Uterus (tissue), 4 donors: ENCODE results near the gene SPATA31E1. TPM values are rescaled to one million over a fixed set of nuclear protein-coding genes. Genes with fewer than 3 reads are reported as not detected.

Experiments used
- DNase-seq, 2 donors: peaks; one replicate each; pipeline ENCODE4 v3.0.0-alpha.2; 2019 to 2020
- H3K27ac ChIP-seq, 2 donors: fragments of 200-600 bp; sonication (generic); 1 replicate in 1 of 2; 2 replicates in 1 of 2; pipeline ENCODE4 v1.5.1; 2016 to 2018
- H3K27me3 ChIP-seq, 2 donors: fragments of 200-600 bp; sonication (generic); one replicate each; pipeline ENCODE4 v1.5.1; 2018 to 2019; ENCODE audit warnings: control low read depth in 1 of 2
- H3K36me3 ChIP-seq, 2 donors: fragments of 200-600 bp; sonication (generic); one replicate each; pipeline ENCODE4 v1.5.1; 2019; ENCODE audit warnings: control low read depth in 1 of 2
- H3K4me1 ChIP-seq, 2 donors: fragments of 200-600 bp; sonication (generic); one replicate each; pipeline ENCODE4 v1.5.1; 2018 to 2019; ENCODE audit warnings: control low read depth in 1 of 2
- H3K4me3 ChIP-seq, 2 donors: fragments of 200-600 bp; sonication (generic); 1 replicate in 1 of 2; 2 replicates in 1 of 2; pipeline ENCODE4 v1.5.1; 2018 to 2019; ENCODE audit warnings: mild to moderate bottlenecking in 1 of 2
- H3K9me3 ChIP-seq, 2 donors: fragments of 200-600 bp; sonication (generic); one replicate each; pipeline ENCODE4 v1.5.1; 2019; ENCODE audit warnings: control low read depth in 1 of 2
- POLR2A ChIP-seq, 2 donors: fragments of 450-650 bp; IDR thresholded peaks; one replicate each; pipeline ENCODE4 v1.6.1; 2016; ENCODE audit warnings: antibody characterized with exemption in 2 of 2, mild to moderate bottlenecking in 1 of 2, moderate library complexity in 1 of 2
- intact Hi-C: fragments of 100-400 bp; cut with DNase I; formaldehyde crosslinking; loops from one replicate; pipeline ENCODE4 v1.15.1; 2023; ENCODE audit warnings: low total_unique reads
- total RNA-seq, 4 donors: library from RNA; depleted of rRNA in 3 of 4; stranded (reverse); fragments of >200 nt in 3 of 4; gene quantifications; one replicate each; pipeline versions ENCODE4 v1.1.0 to v1.2.4, GENCODE V29; 2014 to 2023
- TF ChIP-seq, protein P1 (sequence below), 4 experiments: fragments of 200-600 bp in 2 of 4; fragments of 450-650 bp in 2 of 4; sonication (generic) in 2 of 4; IDR thresholded peaks; one replicate each; pipeline ENCODE4 v1.5.1; 2016 to 2019; ENCODE audit warnings: antibody characterized with exemption in 4 of 4, mild to moderate bottlenecking in 2 of 4, moderate library complexity in 1 of 4
- donor health status: DM: yes; HTN: yes; CAD: no.

Gene SPATA31E1
- total RNA-seq, 4 donors from 2014 or later = not detected

DNA sequence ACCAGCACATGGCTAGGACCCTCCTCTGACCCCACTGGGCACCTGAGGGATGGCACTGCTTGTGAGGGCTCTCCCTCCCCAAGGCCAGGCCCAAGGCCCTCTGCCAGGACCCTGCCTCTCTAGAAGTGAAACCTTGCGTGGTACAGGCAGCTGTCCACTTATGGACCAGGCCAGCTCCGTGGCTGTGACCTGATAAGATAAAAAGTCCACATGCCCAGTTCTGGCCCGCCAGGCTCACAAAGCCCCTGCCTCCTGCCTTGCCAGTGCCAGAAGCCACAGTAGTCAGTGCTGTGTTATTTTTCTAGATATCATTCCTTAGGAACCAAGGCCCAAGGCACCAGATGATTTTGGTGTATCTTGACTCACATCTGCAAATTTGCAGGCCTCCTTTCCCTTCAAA is 14.0 kb upstream of the SPATA31E1 start:
- no peak overlapping the region for H3K4me3 ChIP-seq
- TF ChIP-seq, protein P1, sequence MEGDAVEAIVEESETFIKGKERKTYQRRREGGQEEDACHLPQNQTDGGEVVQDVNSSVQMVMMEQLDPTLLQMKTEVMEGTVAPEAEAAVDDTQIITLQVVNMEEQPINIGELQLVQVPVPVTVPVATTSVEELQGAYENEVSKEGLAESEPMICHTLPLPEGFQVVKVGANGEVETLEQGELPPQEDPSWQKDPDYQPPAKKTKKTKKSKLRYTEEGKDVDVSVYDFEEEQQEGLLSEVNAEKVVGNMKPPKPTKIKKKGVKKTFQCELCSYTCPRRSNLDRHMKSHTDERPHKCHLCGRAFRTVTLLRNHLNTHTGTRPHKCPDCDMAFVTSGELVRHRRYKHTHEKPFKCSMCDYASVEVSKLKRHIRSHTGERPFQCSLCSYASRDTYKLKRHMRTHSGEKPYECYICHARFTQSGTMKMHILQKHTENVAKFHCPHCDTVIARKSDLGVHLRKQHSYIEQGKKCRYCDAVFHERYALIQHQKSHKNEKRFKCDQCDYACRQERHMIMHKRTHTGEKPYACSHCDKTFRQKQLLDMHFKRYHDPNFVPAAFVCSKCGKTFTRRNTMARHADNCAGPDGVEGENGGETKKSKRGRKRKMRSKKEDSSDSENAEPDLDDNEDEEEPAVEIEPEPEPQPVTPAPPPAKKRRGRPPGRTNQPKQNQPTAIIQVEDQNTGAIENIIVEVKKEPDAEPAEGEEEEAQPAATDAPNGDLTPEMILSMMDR (IDR thresholded peaks at IDR 0.05) = no peak
- TF ChIP-seq POLR2A (IDR thresholded peaks at IDR 0.05) = no peak
- no peaks in the 10 kb centered on the region for H3K27me3 ChIP-seq
- no peaks in the 10 kb centered on the region for H3K36me3 ChIP-seq
- no peak for DNase-seq
- no peaks in the 10 kb centered on the region for H3K9me3 ChIP-seq
- H3K4me1 ChIP-seq = no peaks in the 10 kb centered on the region
- no peak overlapping the region for H3K27ac ChIP-seq
- intact Hi-C loops = no loop called here

DNA sequence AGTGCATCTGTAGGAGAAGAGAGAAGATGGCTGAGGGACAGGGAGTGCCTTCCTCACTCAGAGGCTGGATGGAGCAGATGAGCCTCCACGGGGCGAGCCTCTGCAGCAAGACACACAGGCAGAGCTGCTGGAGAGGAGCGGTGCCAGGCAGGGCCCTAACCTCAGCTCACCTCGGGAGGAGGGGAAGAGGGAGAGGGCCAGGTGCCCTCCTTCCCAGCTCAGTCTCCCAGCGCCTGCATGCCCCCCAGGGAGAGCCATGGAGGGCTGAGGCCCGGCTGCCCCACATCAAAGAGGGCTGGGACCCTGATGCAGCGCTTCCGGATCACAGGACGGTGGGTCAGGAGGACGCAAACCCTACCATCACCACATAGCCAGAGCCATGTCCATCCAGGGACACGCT is 13.6 kb upstream of the SPATA31E1 start:
- no peak for TF ChIP-seq POLR2A (IDR thresholded peaks at IDR 0.05)
- TF ChIP-seq, protein P1 (IDR thresholded peaks at IDR 0.05) = no peak
- intact Hi-C loops = no loop called here
- DNase-seq = no peak

DNA sequence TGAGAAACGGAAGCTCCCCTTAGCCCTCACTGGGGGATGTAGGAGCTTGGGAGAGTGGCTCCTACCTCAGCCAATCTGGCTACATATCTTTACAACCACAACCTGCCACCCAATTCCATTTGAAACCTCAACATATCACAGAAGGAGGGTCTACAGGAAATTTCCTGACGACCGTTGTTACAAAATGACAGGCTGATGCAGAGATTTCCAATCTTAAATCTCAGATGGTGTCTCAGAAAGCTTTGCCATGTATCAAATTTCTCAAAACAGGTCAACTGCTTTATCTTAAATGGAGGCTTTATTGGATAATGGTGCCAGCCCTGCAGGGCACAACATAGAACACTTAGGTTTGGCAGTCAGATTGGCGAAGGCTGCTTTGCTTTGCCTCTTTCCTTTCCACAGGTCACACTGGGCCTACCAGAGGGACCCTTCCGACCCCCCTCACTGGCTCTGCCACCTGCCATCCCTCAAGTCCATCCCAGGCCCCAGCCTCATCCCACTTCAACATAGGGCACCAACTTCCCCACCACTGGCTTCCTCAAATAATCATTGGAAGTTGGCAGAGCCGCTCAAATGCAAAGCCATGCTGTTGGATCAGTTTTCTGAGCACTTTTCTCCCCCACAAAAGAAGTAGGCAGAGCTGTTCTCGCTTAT is 11.1 kb upstream of the SPATA31E1 start:
- Histone ChIP-seq H3K27me3 (no peaks in the 10 kb centered on the region), H3K4me1 (no peaks in the 10 kb centered on the region), H3K4me3 (no peak overlapping the region), H3K9me3 (no peaks in the 10 kb centered on the region), H3K36me3 (no peaks in the 10 kb centered on the region), H3K27ac (no peak overlapping the region)
- no peak for DNase-seq
- intact Hi-C loops = no loop called here
- no peak for TF ChIP-seq POLR2A (IDR thresholded peaks at IDR 0.05)
- TF ChIP-seq, protein P1 (IDR thresholded peaks at IDR 0.05) = no peak

More for the DNA sequence above, 13.6 kb upstream of the SPATA31E1 start:
- Histone ChIP-seq H3K27ac (no peak overlapping the region), H3K4me1 (no peaks in the 10 kb centered on the region), H3K27me3 (no peaks in the 10 kb centered on the region), H3K9me3 (no peaks in the 10 kb centered on the region), H3K36me3 (no peaks in the 10 kb centered on the region), H3K4me3 (no peak overlapping the region)

DNA sequence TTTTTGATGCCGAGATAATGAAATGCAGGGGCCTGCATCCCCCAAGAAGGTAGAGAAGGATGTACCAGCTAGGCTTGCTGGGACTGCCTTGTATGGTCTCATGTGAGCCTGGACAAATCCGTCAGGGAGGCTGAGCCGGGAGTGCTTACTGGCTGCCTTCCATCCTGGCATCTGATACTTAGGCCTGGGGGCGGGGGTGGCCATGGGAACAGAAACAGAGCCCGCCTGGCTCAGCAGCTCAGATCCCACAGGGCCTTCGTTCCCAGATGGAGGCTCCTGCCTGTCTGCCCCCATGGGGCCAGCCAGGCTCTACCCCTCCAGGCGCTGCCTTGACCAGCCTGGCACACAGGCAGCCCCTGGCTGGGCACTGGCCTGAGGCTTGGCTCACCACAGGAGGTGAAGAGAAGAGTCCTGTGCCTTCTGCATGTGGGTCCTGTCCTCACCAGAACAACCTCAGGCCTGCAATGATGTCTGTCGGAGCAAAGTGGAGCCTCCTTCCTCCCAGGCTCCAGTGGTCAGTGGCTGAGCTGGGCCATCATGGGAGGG is 10.5 kb upstream of the SPATA31E1 start:
- Histone ChIP-seq H3K4me3 (no peak overlapping the region), H3K4me1 (no peaks in the 10 kb centered on the region), H3K9me3 (no peaks in the 10 kb centered on the region), H3K36me3 (no peaks in the 10 kb centered on the region), H3K27ac (no peak overlapping the region), H3K27me3 (no peaks in the 10 kb centered on the region)
- intact Hi-C loops = no loop called here
- DNase-seq = no peak
- TF ChIP-seq POLR2A (IDR thresholded peaks at IDR 0.05) = no peak
- TF ChIP-seq, protein P1 (IDR thresholded peaks at IDR 0.05) = no peak

DNA sequence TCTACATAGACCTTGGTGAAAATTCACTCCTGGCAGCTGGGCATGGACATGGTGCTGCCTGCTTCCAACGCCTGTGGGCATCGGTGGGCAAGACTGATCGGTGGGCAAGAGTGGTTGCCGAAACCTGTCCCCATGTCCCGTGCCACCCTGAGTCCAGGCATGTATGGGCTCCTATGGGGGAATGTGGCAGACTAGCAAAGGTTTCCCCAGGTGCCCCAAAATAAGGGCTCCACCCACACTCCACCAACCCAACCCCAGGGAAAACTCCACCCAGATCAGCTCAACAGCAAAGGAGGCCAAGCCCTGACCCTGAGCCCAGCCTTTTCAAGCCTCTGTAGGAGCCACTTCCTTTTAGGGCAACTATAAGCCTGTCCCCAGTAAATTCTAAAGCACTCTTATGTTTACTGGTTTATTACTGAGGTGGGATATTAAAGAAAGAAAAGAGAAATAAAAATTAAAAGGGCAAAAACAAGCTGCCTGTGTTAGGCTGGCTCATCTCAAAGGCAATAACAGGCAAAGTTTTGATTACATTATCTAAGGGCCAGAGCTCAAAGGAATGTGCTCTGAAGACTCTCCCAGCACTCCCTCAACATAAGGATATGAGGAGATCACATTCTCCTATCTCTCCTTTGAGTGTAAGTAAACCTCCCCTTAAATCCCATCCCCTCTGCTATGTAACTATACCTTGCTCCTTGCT is 8.9 kb upstream of the SPATA31E1 start:
- TF ChIP-seq, protein P1 (IDR thresholded peaks at IDR 0.05) = no peak
- no peak for TF ChIP-seq POLR2A (IDR thresholded peaks at IDR 0.05)
- Histone ChIP-seq H3K9me3 (no peaks in the 10 kb centered on the region), H3K27me3 (no peaks in the 10 kb centered on the region), H3K27ac (no peak overlapping the region), H3K4me3 (no peak overlapping the region), H3K4me1 (no peaks in the 10 kb centered on the region), H3K36me3 (no peaks in the 10 kb centered on the region)
- intact Hi-C loops = no loop called here
- DNase-seq = no peak
